GM19372 (cell line): ENCODE data around the gene SLC8A1.

Source experiments
- ATAC-seq: cut with Tn5 transposase; IDR thresholded peaks from one replicate; pipeline ENCODE4 v1.9.1; 2021; ENCODE audit warnings: mild to moderate bottlenecking, low read depth, moderate library complexity; ENCODE audit not compliant: unreplicated experiment

The SLC8A1 gene

GRCh38 chr2:40463112-40463511, 11.2 kb upstream of the SLC8A1 start:
- no peak for ATAC-seq

- ATAC-seq: no peak
These were observed 6.4 kb upstream of the SLC8A1 start for GRCh38 chr2:40458271-40458794.

GRCh38 chr2:40457837-40458236, 5.9 kb upstream of the SLC8A1 start:
- ATAC-seq: no peak

- ATAC-seq: no peak
These were observed 5.5 kb upstream of the SLC8A1 start for GRCh38 chr2:40457366-40457765.

- no peak for ATAC-seq
These were observed 5.0 kb upstream of the SLC8A1 start for GRCh38 chr2:40456926-40457325.

- no peak for ATAC-seq
These were observed 3.8 kb upstream of the SLC8A1 start for GRCh38 chr2:40455661-40456060.

GRCh38 chr2:40454321-40454720, 2.4 kb upstream of the SLC8A1 start:
- ATAC-seq: no peak

- no peak for ATAC-seq
These were observed 896 bp upstream of the SLC8A1 start for GRCh38 chr2:40452786-40453185.

GRCh38 chr2:40450796-40451430, 977 bp downstream of the SLC8A1 start:
- peak; percentile 37 for ATAC-seq

GRCh38 chr2:40450066-40450795, 1.7 kb downstream of the SLC8A1 start:
- no peak for ATAC-seq

- no peak for ATAC-seq
These were observed 3.3 kb downstream of the SLC8A1 start for GRCh38 chr2:40448476-40449079.

- ATAC-seq: no peak
These were observed 6.4 kb downstream of the SLC8A1 start for GRCh38 chr2:40445467-40445866.

- ATAC-seq: no peak
These were observed 11.1 kb downstream of the SLC8A1 start for GRCh38 chr2:40440835-40441234.

GRCh38 chr2:40439473-40439872, 12.4 kb downstream of the SLC8A1 start:
- ATAC-seq: no peak

- no peak for ATAC-seq
These were observed 15.8 kb downstream of the SLC8A1 start for GRCh38 chr2:40436093-40436475.

- ATAC-seq: no peak
These were observed 16.3 kb downstream of the SLC8A1 start for GRCh38 chr2:40435426-40436092.

- no peak for ATAC-seq
These were observed 17.1 kb downstream of the SLC8A1 start for GRCh38 chr2:40434731-40435271.

GRCh38 chr2:40433736-40434135, 18.2 kb downstream of the SLC8A1 start:
- ATAC-seq: no peak

GRCh38 chr2:40432921-40433483, 18.9 kb downstream of the SLC8A1 start:
- no peak for ATAC-seq

- ATAC-seq: no peak
These were observed 20.3 kb downstream of the SLC8A1 start for GRCh38 chr2:40431600-40431955.
